Measurements from ENCODE around the gene FHOD1.

DNA sequence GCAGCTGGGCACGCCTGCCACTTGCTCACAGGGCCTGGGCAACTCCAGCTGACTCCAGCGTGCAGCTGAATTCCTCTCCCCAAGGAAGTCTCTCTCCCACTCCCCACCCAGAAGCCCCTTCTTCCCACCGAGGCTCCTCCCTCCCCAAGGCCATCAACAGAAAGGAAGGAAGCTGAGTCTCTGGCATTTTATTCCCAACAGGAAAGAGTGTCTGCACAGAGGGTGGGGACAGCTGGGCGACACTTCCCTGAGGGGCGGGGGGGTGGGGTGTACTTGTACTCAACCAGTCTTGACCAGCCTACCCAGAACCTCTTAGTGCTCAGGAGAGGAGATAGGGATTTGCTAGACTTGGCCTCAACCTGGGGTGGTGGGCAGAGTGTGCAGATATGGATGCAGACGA lies 57.2 kb downstream of the FHOD1 start, which contains the start of gene EXOC3L1:
- TF ChIP-seq, protein P1, sequence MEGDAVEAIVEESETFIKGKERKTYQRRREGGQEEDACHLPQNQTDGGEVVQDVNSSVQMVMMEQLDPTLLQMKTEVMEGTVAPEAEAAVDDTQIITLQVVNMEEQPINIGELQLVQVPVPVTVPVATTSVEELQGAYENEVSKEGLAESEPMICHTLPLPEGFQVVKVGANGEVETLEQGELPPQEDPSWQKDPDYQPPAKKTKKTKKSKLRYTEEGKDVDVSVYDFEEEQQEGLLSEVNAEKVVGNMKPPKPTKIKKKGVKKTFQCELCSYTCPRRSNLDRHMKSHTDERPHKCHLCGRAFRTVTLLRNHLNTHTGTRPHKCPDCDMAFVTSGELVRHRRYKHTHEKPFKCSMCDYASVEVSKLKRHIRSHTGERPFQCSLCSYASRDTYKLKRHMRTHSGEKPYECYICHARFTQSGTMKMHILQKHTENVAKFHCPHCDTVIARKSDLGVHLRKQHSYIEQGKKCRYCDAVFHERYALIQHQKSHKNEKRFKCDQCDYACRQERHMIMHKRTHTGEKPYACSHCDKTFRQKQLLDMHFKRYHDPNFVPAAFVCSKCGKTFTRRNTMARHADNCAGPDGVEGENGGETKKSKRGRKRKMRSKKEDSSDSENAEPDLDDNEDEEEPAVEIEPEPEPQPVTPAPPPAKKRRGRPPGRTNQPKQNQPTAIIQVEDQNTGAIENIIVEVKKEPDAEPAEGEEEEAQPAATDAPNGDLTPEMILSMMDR (conservative IDR thresholded peaks at IDR 0.05; ENCODE audit: low read depth, low read length), result no peak
- no peak for TF ChIP-seq EZH2 (IDR thresholded peaks at IDR 0.05; ENCODE audit: borderline replicate concordance, low read depth, low read length, poor library complexity, severe bottlenecking)
